ENCODE results near the gene RBM46. TPM values are rescaled to one million over a fixed set of nuclear protein-coding genes. Genes with fewer than 3 reads are reported as not detected.

The RBM46 gene
- total RNA-seq, 1 experiment from 2014 or later = 0.73 TPM

GRCh38 chr4:154877110-154877760 is 96.2 kb downstream of the RBM46 start:
- H3K36me3 ChIP-seq (replicated peaks; ENCODE audit: control insufficient read depth, insufficient read depth, low read length) = no peaks in the 10 kb centered on the region
- no peaks in the 10 kb centered on the region for H3K27me3 ChIP-seq (ENCODE audit: control insufficient read depth, insufficient read depth, low read length)
- H3K4me3 ChIP-seq (ENCODE audit: insufficient read depth, low read depth, low read length) = no peak overlapping the region
- DNase-seq = no peak

Other genes with a start within 250 kb of the RBM46 start
- 104 and 108 TPM in 2 replicates for gene PLRG1, start 230.9 kb upstream of the RBM46 start, total RNA-seq (2014; rRNA removed; shearing (Covaris generic))
- gene FGB, start 218.3 kb upstream of the RBM46 start, total RNA-seq (2014; rRNA removed; shearing (Covaris generic)) = not detected in 2 replicates
- gene FGA, start 190.5 kb upstream of the RBM46 start, total RNA-seq (2014; rRNA removed; shearing (Covaris generic)) = not detected in 2 replicates
- gene FGG, start 168.6 kb upstream of the RBM46 start, total RNA-seq (2014; rRNA removed; shearing (Covaris generic)) = not detected in 2 replicates
- gene LRAT, start 37.3 kb upstream of the RBM46 start, total RNA-seq (2014; rRNA removed; shearing (Covaris generic)) = 15.8 and 35.1 TPM in 2 replicates